Right lobe of liver (tissue), 4 donors: ENCODE measurements around the gene ROR2.

Source experiments
- POLR2A ChIP-seq: fragments of 450-650 bp; IDR thresholded peaks from one replicate; pipeline ENCODE4 v1.6.1; 2017; ENCODE audit warnings: antibody characterized with exemption, mild to moderate bottlenecking
- TF ChIP-seq, protein P1 (sequence below), 4 donors: fragments of 200-600 bp in 3 of 4; fragments of 450-650 bp in 1 of 4; IDR thresholded peaks; one replicate each; pipeline versions ENCODE4 v1.5.1 to v1.8.0; 2016 to 2022; ENCODE audit warnings: antibody characterized with exemption in 4 of 4, mild to moderate bottlenecking in 2 of 4
- donor health status: DM: no; HTN: no; CAD: no.
- donor health status: DM: no; HTN: no; CAD: no.
- donor health status: DM: no; HTN: yes; CAD: no.

DNA sequence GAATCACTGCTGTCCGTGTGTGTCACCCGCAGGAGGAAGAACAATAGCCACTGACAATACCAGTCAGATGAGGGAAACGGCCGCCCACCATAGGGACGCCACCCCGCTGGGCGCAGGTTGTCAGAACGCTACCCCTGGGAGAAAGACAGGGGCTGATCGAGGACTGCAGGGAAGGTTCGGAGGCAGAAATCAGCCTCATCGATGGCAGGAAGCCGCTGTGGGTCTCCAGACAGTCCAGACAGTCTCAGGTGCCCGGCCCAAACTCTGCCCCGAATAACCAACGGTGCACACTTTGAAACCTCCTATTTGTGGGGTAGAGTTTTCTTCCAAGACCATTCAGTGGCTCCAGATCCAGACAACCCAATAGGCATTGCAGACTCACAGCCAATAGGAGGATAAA is 181.5 kb downstream of the ROR2 start:
- TF ChIP-seq, protein P1, sequence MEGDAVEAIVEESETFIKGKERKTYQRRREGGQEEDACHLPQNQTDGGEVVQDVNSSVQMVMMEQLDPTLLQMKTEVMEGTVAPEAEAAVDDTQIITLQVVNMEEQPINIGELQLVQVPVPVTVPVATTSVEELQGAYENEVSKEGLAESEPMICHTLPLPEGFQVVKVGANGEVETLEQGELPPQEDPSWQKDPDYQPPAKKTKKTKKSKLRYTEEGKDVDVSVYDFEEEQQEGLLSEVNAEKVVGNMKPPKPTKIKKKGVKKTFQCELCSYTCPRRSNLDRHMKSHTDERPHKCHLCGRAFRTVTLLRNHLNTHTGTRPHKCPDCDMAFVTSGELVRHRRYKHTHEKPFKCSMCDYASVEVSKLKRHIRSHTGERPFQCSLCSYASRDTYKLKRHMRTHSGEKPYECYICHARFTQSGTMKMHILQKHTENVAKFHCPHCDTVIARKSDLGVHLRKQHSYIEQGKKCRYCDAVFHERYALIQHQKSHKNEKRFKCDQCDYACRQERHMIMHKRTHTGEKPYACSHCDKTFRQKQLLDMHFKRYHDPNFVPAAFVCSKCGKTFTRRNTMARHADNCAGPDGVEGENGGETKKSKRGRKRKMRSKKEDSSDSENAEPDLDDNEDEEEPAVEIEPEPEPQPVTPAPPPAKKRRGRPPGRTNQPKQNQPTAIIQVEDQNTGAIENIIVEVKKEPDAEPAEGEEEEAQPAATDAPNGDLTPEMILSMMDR (IDR thresholded peaks at IDR 0.05) = no peak
- TF ChIP-seq POLR2A = no peak
